K562 (cell line): ENCODE results near the gene ZNF672. TPM values are rescaled to one million over a fixed set of nuclear protein-coding genes. Genes with fewer than 3 reads are reported as not detected.

Experiments
- ATAC-seq: fragments of 200-7000 bp; cut with Tn5 transposase; 3 replicates; pipeline ENCODE4 v1.9.1; 2020; ENCODE audit warnings: moderate library complexity
- BruUV-seq: library from RNA; stranded (reverse); fragments of 400-500 nt; replicated peaks from 2 replicates; lab custom pipeline; 2021; lab: Mats Ljungman, UMichigan
- CTCF ChIA-PET: fragments of 300-600 bp; formaldehyde crosslinking; extraction: SDS; loops from one replicate; lab custom pipeline; 2021; ENCODE audit warnings: low intra/inter-chr PET ratio; lab: Yijun Ruan, JAX
- POLR2A ChIA-PET: fragments of 300-600, 350-650 bp; sonication (Branson Sonifier 250); formaldehyde crosslinking; extraction: SDS; loops from one replicate; lab custom pipeline; 2021; ENCODE audit warnings: antibody characterized with exemption, inconsistent platforms; lab: Yijun Ruan, JAX
- DNase-seq, 4 experiments: peaks; one replicate each; pipeline versions ENCODE4 v3.0.0 to v3.0.0-alpha.2; 2011 to 2018; ENCODE audit warnings: low spot score in 3 of 4, mixed read lengths in 3 of 4; ENCODE audit errors: extremely low read depth in 1 of 4
- FAIRE-seq: peaks from 2 replicates; lab custom pipeline; 2011; peaks lifted over from hg19 to GRCh38; lab: Jason Lieb, UNC
- H2AFZ ChIP-seq: 2 replicates; pipeline ENCODE4 v1.6.0; 2011; ENCODE audit warnings: low read depth, low read length, control low read depth, inconsistent platforms
- H3K27ac ChIP-seq: fragments of 200-600 bp; 3 replicates; pipeline ENCODE4 v1.8.0; 2011; ENCODE audit warnings: low read depth, mild to moderate bottlenecking, control low read depth, inconsistent platforms, low read length, moderate library complexity, mixed read lengths; ENCODE audit errors: extremely low read depth
- H3K27me3 ChIP-seq, 2 experiments: fragments of 300-600 bp in 1 of 2; 2 replicates in 1 of 2; 3 replicates in 1 of 2; pipeline versions ENCODE4 v1.6.0 to v1.8.0; 2011; ENCODE audit warnings: inconsistent platforms in 2 of 2, low read length in 2 of 2, mild to moderate bottlenecking in 1 of 2, mixed read lengths in 1 of 2, moderate library complexity in 1 of 2; ENCODE audit not compliant: control insufficient read depth in 2 of 2, insufficient read depth in 2 of 2
- H3K36me3 ChIP-seq: fragments of 300-600 bp; 3 replicates; pipeline ENCODE4 v1.8.0; 2011; ENCODE audit warnings: mild to moderate bottlenecking, low read length, inconsistent platforms; ENCODE audit not compliant: control insufficient read depth, insufficient read depth
- H3K4me1 ChIP-seq, 2 experiments: fragments of 200-600 bp in 1 of 2; replicated peaks in 1 of 2; 2 replicates in 1 of 2; 3 replicates in 1 of 2; pipeline versions ENCODE4 v1.5.1 to v1.8.0; 2011; ENCODE audit warnings: inconsistent platforms in 2 of 2, low read length in 2 of 2, mild to moderate bottlenecking in 1 of 2, mixed read lengths in 1 of 2, moderate library complexity in 1 of 2; ENCODE audit not compliant: control insufficient read depth in 2 of 2, insufficient read depth in 2 of 2
- H3K4me2 ChIP-seq: 2 replicates; pipeline ENCODE4 v1.6.1; 2011; ENCODE audit warnings: low read length, control low read depth, inconsistent platforms, mixed read lengths; ENCODE audit not compliant: insufficient read depth
- H3K4me3 ChIP-seq: fragments of 200-600 bp; sonication (generic), shearing (Covaris generic); 2 replicates; pipeline ENCODE4 v1.5.1; 2016; ENCODE audit warnings: control low read depth, inconsistent platforms
- H3K79me2 ChIP-seq: fragments of 200-600 bp; 3 replicates; pipeline ENCODE4 v1.8.0; 2011; ENCODE audit warnings: low read length, inconsistent platforms; ENCODE audit not compliant: control insufficient read depth, insufficient read depth
- H3K9ac ChIP-seq, 2 experiments: 2 replicates each; pipeline versions ENCODE4 v1.6.0 to v1.6.1; 2011; ENCODE audit warnings: low read depth in 2 of 2, low read length in 2 of 2, control low read depth in 1 of 2, inconsistent platforms in 1 of 2, mild to moderate bottlenecking in 1 of 2, mixed read lengths in 1 of 2; ENCODE audit not compliant: insufficient read depth in 1 of 2
- H3K9me1 ChIP-seq: one replicate; pipeline ENCODE4 v1.6.0; 2011; ENCODE audit warnings: inconsistent platforms, mild to moderate bottlenecking, low read length, moderate library complexity; ENCODE audit not compliant: control insufficient read depth, insufficient read depth
- H3K9me3 ChIP-seq: replicated peaks from 2 replicates; pipeline ENCODE4 v1.5.1; 2011; ENCODE audit warnings: low read depth, low read length, inconsistent platforms; ENCODE audit not compliant: control insufficient read depth, insufficient read depth
- H4K20me1 ChIP-seq: replicated peaks from 2 replicates; pipeline ENCODE4 v1.6.1; 2011; ENCODE audit warnings: low read length, inconsistent platforms, mixed read lengths; ENCODE audit not compliant: control insufficient read depth, insufficient read depth
- ARHGAP35 ChIP-seq: fragments of 450-650 bp; IDR thresholded peaks from 2 replicates; pipeline ENCODE4 v1.6.1; 2018; ENCODE audit not compliant: partially characterized antibody
- ATF1 ChIP-seq, 2 experiments: fragments of 450-650 bp in 1 of 2; IDR thresholded peaks; 2 replicates each; pipeline ENCODE4 v1.6.1; 2016; ENCODE audit warnings: missing compliant biosample characterization in 1 of 2, missing genetic modification characterization in 1 of 2
- CBX2 ChIP-seq: fragments of 200-600 bp; sonication (generic); IDR thresholded peaks from one replicate; pipeline ENCODE4 v1.6.1; 2012; ENCODE audit warnings: mild to moderate bottlenecking, low read length, inconsistent platforms; ENCODE audit not compliant: insufficient read depth, poor library complexity, severe bottlenecking
- GABPA ChIP-seq: fragments of 200-800 bp; sonication (Bioruptor generic); conservative IDR thresholded peaks from 2 replicates; pipeline ENCODE4 v1.6.1; 2016; ENCODE audit warnings: low read depth, missing genetic modification characterization, missing compliant biosample characterization
- POLR2B ChIP-seq: fragments of 450-650 bp; IDR thresholded peaks from 2 replicates; pipeline ENCODE4 v1.6.1; 2018; ENCODE audit warnings: low read depth; ENCODE audit not compliant: partially characterized antibody
- RBBP5 ChIP-seq: fragments of 200-600 bp; sonication (generic); IDR thresholded peaks from 2 replicates; pipeline ENCODE4 v1.6.1; 2012; ENCODE audit warnings: borderline replicate concordance, mild to moderate bottlenecking, low read length, control low read depth, inconsistent platforms; ENCODE audit not compliant: insufficient read depth, poor library complexity, severe bottlenecking
- SAFB ChIP-seq: fragments of 200-400 bp; formaldehyde crosslinking; IDR thresholded peaks from 2 replicates; pipeline ENCODE4 v1.6.1; 2017; ENCODE audit warnings: low read depth, low read length, borderline replicate concordance
- SIRT6 ChIP-seq: IDR thresholded peaks from one replicate; pipeline ENCODE4 v1.6.1; 2012; ENCODE audit warnings: low read depth, mild to moderate bottlenecking, control low read depth, inconsistent platforms, low read length, moderate library complexity
- SMARCA5 ChIP-seq: fragments of 450-650 bp; IDR thresholded peaks from 2 replicates; pipeline ENCODE4 v1.6.1; 2016
- SOX6 ChIP-seq: fragments of 450-650 bp; IDR thresholded peaks from 2 replicates; pipeline ENCODE4 v1.6.1; 2014; ENCODE audit warnings: mild to moderate bottlenecking
- SRSF7 ChIP-seq: fragments of 200-400 bp; formaldehyde crosslinking; optimal IDR thresholded peaks from 2 replicates; pipeline ENCODE3; 2017; ENCODE audit warnings: mild to moderate bottlenecking, low read depth, low read length
- TRIM24 ChIP-seq, 2 experiments: fragments of 450-650 bp; IDR thresholded peaks; 2 replicates each; pipeline ENCODE4 v1.6.1; 2016
- U2AF2 ChIP-seq: fragments of 200-400 bp; formaldehyde crosslinking; optimal IDR thresholded peaks from 2 replicates; pipeline ENCODE3; 2017; ENCODE audit warnings: low read depth, mild to moderate bottlenecking, low read length
- XRCC5 ChIP-seq: fragments of 200-400 bp; formaldehyde crosslinking; IDR thresholded peaks from 2 replicates; pipeline ENCODE4 v1.6.1; 2017; ENCODE audit warnings: low read depth, mild to moderate bottlenecking, low read length
- ZBTB7A ChIP-seq: IDR thresholded peaks from 2 replicates; pipeline ENCODE4 v1.6.1; 2011; ENCODE audit warnings: low read depth, mild to moderate bottlenecking, low read length, moderate library complexity, borderline replicate concordance; ENCODE audit not compliant: control insufficient read depth
- ZNF140 ChIP-seq: fragments of 250-450 bp; sonication (Bioruptor Pico); IDR thresholded peaks from 2 replicates; pipeline ENCODE4 v1.8.0; 2021; ENCODE audit warnings: moderate library complexity, mild to moderate bottlenecking, inconsistent platforms
- ZNF57 ChIP-seq: fragments of 450-650 bp; formaldehyde crosslinking; IDR thresholded peaks from 2 replicates; pipeline ENCODE4 v1.4.0; 2020; ENCODE audit warnings: mild to moderate bottlenecking, moderate library complexity
- whole genome bisulfite sequencing: fragments of 100-300 bp; shearing (Covaris generic); methylation state at CpG from one replicate; pipeline ENCODE4 v1.1.6; 2016; ENCODE audit warnings: low coverage, mixed read lengths; ENCODE audit not compliant: insufficient coverage; ENCODE audit errors: missing lambda C conversion rate; 5-methylcytosine and 5-hydroxymethylcytosine counted together
- in situ Hi-C: fragments of 300-500 bp; cut with MboI; formaldehyde crosslinking; loops from 4 replicates; pipeline ENCODE4 v1.15.0; 2018; ENCODE audit warnings: inconsistent platforms, mixed read lengths
- intact Hi-C: fragments of 100-400 bp; cut with micrococcal nuclease; formaldehyde crosslinking; loops from 2 replicates; pipeline ENCODE4 v1.14.2; 2022
- polyA plus RNA-seq, 8 experiments: library from polyadenylated mRNA; depleted of rRNA in 4 of 8; stranded (reverse) in 5 of 8; unstranded in 3 of 8; fragments of >200 nt; fragmentation: Nextera tagmentation in 2 of 8; fragmentation: Illumina TruSeq in 1 of 8; extraction: Ambion mirVana in 2 of 8; extraction: Trizol in 1 of 8; gene quantifications; 2 replicates each; pipeline versions ENCODE4 v1.2.1 to v1.2.3, GENCODE V29; 2011 to 2014; ENCODE audit warnings: inconsistent platforms in 1 of 8, missing spikeins in 1 of 8
- total RNA-seq, 7 experiments: library from RNA; depleted of rRNA in 6 of 7; stranded (reverse); fragments of >200 nt in 6 of 7; fragmentation: Illumina TruSeq in 2 of 7; extraction: Trizol in 2 of 7; gene quantifications; 2 replicates each; pipeline versions ENCODE4 v1.2.1 to v1.2.3, GENCODE V29; 2011 to 2021; ENCODE audit warnings: low replicate concordance in 1 of 7
- TF ChIP-seq, protein P1 (sequence below), 2 experiments: fragments of 450-650 bp; conservative IDR thresholded peaks; 2 replicates each; pipeline ENCODE4 v1.6.1; 2017; ENCODE audit warnings: mild to moderate bottlenecking in 2 of 2, moderate library complexity in 2 of 2

Gene ZNF672
- total and polyA plus RNA-seq, 9 of the 15 experiments (the other 6 are each of a cell fraction or from before 2014, with no cell fraction given), result 1.9 to 57.9 (median 24.1) TPM

DNA sequence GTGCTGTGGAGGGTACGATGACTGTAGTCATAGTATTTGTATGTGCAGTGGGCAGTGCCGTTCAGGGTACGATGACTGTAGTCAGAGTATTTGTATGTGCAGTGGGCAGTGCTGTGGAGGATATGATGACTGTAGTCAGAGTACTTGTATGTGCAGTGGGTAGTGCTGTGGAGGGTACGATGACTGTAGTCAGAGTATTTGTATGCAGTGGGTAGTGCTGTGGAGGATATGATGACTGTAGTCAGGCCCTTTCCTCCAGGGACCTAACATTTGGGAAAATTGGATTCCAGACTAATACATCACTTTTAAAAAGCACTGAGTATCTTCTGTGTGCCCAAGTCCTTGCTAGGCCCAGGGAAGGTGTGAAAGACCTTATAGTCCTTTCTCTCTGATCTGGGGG lies 2.9 kb downstream of the ZNF672 start:
- H3K27me3 ChIP-seq, result no peaks in the 10 kb centered on the region
- H3K4me2 ChIP-seq, result peak overlapping the region; percentile 99
- H3K4me3 ChIP-seq, result no peak overlapping the region
- BruUV-seq, result no TSS peak
- H3K36me3 ChIP-seq, result peaks cover 40% of the 10 kb centered on the region
- TF ChIP-seq SOX6 (no peak), CBX2 (no peak), SRSF7 (no peak), POLR2B (no peak), XRCC5 (no peak), SAFB (no peak), U2AF2 (no peak), ARHGAP35 (no peak), ZBTB7A (no peak), RBBP5 (no peak), ATF1 (CRISPR knock-in tag; IDR thresholded peaks at IDR 0.05) (no peak), ATF1 (tag; IDR thresholded peaks at IDR 0.05) (no peak), GABPA (no peak), SMARCA5 (no peak), SIRT6 (no peak), TRIM24 (IDR thresholded peaks at IDR 0.05) (no peak), ZNF140 (CRISPR knock-in tag) (no peak), ZNF57 (CRISPR knock-in tag) (no peak)
- TF ChIP-seq, protein P1, sequence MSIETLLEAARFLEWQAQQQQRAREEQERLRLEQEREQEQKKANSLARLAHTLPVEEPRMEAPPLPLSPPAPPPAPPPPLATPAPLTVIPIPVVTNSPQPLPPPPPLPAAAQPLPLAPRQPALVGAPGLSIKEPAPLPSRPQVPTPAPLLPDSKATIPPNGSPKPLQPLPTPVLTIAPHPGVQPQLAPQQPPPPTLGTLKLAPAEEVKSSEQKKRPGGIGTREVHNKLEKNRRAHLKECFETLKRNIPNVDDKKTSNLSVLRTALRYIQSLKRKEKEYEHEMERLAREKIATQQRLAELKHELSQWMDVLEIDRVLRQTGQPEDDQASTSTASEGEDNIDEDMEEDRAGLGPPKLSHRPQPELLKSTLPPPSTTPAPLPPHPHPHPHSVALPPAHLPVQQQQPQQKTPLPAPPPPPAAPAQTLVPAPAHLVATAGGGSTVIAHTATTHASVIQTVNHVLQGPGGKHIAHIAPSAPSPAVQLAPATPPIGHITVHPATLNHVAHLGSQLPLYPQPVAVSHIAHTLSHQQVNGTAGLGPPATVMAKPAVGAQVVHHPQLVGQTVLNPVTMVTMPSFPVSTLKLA (conservative IDR thresholded peaks at IDR 0.05), result no peak
- intact Hi-C loops, result loop anchor here (1.0 kb wide), 1 partner anchor 65 kb away; the partner anchor contains the start of gene PGBD2
- H3K79me2 ChIP-seq, result peaks cover 64% of the 10 kb centered on the region
- peaks cover 30 to 40% of the 10 kb centered on the region in 2 experiments for H3K4me1 ChIP-seq
- H2AFZ ChIP-seq, result no peak overlapping the region
- H4K20me1 ChIP-seq, result no peaks in the 10 kb centered on the region
- no peaks in the 10 kb centered on the region for H3K9me1 ChIP-seq
- CTCF ChIA-PET, result interaction anchor here (0.7 to 0.9 kb wide), 2 partner anchors 66 to 84 kb away, joined by 3 to 4 read pairs; no protein-coding TSS in a partner anchor
- H3K9me3 ChIP-seq, result no peaks in the 10 kb centered on the region
- in situ Hi-C loops, result no loop called here
- FAIRE-seq (no peak), DNase-seq (no peak), ATAC-seq (no peak)
- H3K27ac ChIP-seq, result peak overlapping the region; percentile 8; the same call in 1 of the 3 replicates
- WGBS, result 92% methylated on average over 4 of the region's 4 CpGs
- POLR2A ChIA-PET, result interaction anchor here (0.6 to 1.1 kb wide), 2 partner anchors 15 to 35 kb away, joined by 3 read pairs; partner anchors contain the start of gene SH3BP5L
- H3K9ac ChIP-seq, result peak overlapping the region in 1 of 2 experiments; percentile 30; a peak in 2 of 4 replicates
